ENCODE data around the gene CRTC1.

CRTC1 gene

GRCh38 chr19:18699403-18700054 is 16.0 kb downstream of the CRTC1 start:
- no peak for DNase-seq (ENCODE audit: low read depth in 3 of 3)

- DNase-seq (ENCODE audit: low read depth in 3 of 3), result peak; percentile 42 to 47 (median 47)
These were observed 17.2 kb downstream of the CRTC1 start for GRCh38 chr19:18700501-18701249.

- no peak for DNase-seq (ENCODE audit: low read depth in 3 of 3)
These were observed 17.7 kb downstream of the CRTC1 start for GRCh38 chr19:18701250-18701608.

GRCh38 chr19:18704054-18704453 is 20.6 kb downstream of the CRTC1 start:
- no peak for DNase-seq (ENCODE audit: low read depth in 3 of 3)

- no peak for DNase-seq (ENCODE audit: low read depth in 3 of 3)
These were observed 21.5 kb downstream of the CRTC1 start for GRCh38 chr19:18704971-18705370.

GRCh38 chr19:18708452-18709231 is 25.2 kb downstream of the CRTC1 start:
- DNase-seq (ENCODE audit: low read depth in 3 of 3), result no peak

- no peak for DNase-seq (ENCODE audit: low read depth in 3 of 3)
These were observed 26.1 kb downstream of the CRTC1 start for GRCh38 chr19:18709546-18709945.

GRCh38 chr19:18710186-18710585 is 26.7 kb downstream of the CRTC1 start:
- DNase-seq (ENCODE audit: low read depth in 3 of 3), result no peak

- DNase-seq (ENCODE audit: low read depth in 3 of 3), result no peak
These were observed 27.7 kb downstream of the CRTC1 start for GRCh38 chr19:18710996-18711751.

- DNase-seq (ENCODE audit: low read depth in 3 of 3), result no peak
These were observed 28.4 kb downstream of the CRTC1 start for GRCh38 chr19:18711893-18712292.

GRCh38 chr19:18712981-18713380 is 29.5 kb downstream of the CRTC1 start:
- no peak for DNase-seq (ENCODE audit: low read depth in 3 of 3)

GRCh38 chr19:18713550-18714117 is 30.2 kb downstream of the CRTC1 start:
- DNase-seq (ENCODE audit: low read depth in 3 of 3), result no peak

- no peak for DNase-seq (ENCODE audit: low read depth in 3 of 3)
These were observed 31.9 kb downstream of the CRTC1 start for GRCh38 chr19:18715416-18715815.

- DNase-seq (ENCODE audit: low read depth in 3 of 3), result no peak
These were observed 33.4 kb downstream of the CRTC1 start for GRCh38 chr19:18716857-18717256.

- DNase-seq (ENCODE audit: low read depth in 3 of 3), result no peak
These were observed 34.1 kb downstream of the CRTC1 start for GRCh38 chr19:18717601-18718000.

- no peak for DNase-seq (ENCODE audit: low read depth in 3 of 3)
These were observed 34.6 kb downstream of the CRTC1 start for GRCh38 chr19:18718015-18718526.

GRCh38 chr19:18718846-18719458 is 35.5 kb downstream of the CRTC1 start:
- DNase-seq (ENCODE audit: low read depth in 3 of 3), result no peak

GRCh38 chr19:18719541-18719940 is 36.1 kb downstream of the CRTC1 start:
- DNase-seq (ENCODE audit: low read depth in 3 of 3), result no peak

- no peak for DNase-seq (ENCODE audit: low read depth in 3 of 3)
These were observed 40.4 kb downstream of the CRTC1 start for GRCh38 chr19:18723871-18724377.

GRCh38 chr19:18725841-18726770 is 42.6 kb downstream of the CRTC1 start:
- DNase-seq (ENCODE audit: low read depth in 3 of 3), result no peak
